ENCODE measurements around the gene STK38.
"Not testable (repeated sequence)": the region's sequence is repeated elsewhere in the genome, so short reads cannot be mapped to it uniquely, and the experiment has no call there.

The STK38 gene

GRCh38 chr6:36469148-36469661 lies 78.1 kb downstream of the STK38 start:
- no peaks in the 10 kb centered on the region for H3K27me3 ChIP-seq (ENCODE audit: control insufficient read depth in 2 of 2, insufficient read depth in 2 of 2, low read length in 2 of 2)
- H3K4me1 ChIP-seq (ENCODE audit: control insufficient read depth in 2 of 2, insufficient read depth in 2 of 2, low read length in 2 of 2) = no peaks in the 10 kb centered on the region
- H3K36me3 ChIP-seq (ENCODE audit: control insufficient read depth in 2 of 2, insufficient read depth in 2 of 2, low read length in 2 of 2) = peaks cover 2 to 11% of the 10 kb centered on the region in 2 donors
- H3K9ac ChIP-seq (ENCODE audit: low read depth in 1 of 2, low read length in 2 of 2) = no peak overlapping the region
- H3K9me3 ChIP-seq (ENCODE audit: control insufficient read depth in 2 of 2, low read length in 2 of 2) = no peaks in the 10 kb centered on the region
- H3K27ac ChIP-seq (ENCODE audit: low read depth in 2 of 2, low read length in 2 of 2) = no peak overlapping the region
- no peak overlapping the region for H3K4me3 ChIP-seq (ENCODE audit: low read length in 2 of 2)

GRCh38 chr6:36467625-36468024 lies 79.7 kb downstream of the STK38 start:
- Histone ChIP-seq H3K9ac (ENCODE audit: low read depth in 1 of 2, low read length in 2 of 2) (no peak overlapping the region), H3K4me3 (ENCODE audit: low read length in 2 of 2) (no peak overlapping the region), H3K9me3 (ENCODE audit: control insufficient read depth in 2 of 2, low read length in 2 of 2) (no peaks in the 10 kb centered on the region), H3K4me1 (ENCODE audit: control insufficient read depth in 2 of 2, insufficient read depth in 2 of 2, low read length in 2 of 2) (no peaks in the 10 kb centered on the region), H3K27me3 (ENCODE audit: control insufficient read depth in 2 of 2, insufficient read depth in 2 of 2, low read length in 2 of 2) (no peaks in the 10 kb centered on the region), H3K36me3 (ENCODE audit: control insufficient read depth in 2 of 2, insufficient read depth in 2 of 2, low read length in 2 of 2) (peaks cover 2 to 11% of the 10 kb centered on the region in 2 donors), H3K27ac (ENCODE audit: low read depth in 2 of 2, low read length in 2 of 2) (no peak overlapping the region)

GRCh38 chr6:36464233-36464632 lies 83.0 kb downstream of the STK38 start:
- Histone ChIP-seq H3K9ac (ENCODE audit: low read depth in 1 of 2, low read length in 2 of 2) (no peak overlapping the region), H3K9me3 (ENCODE audit: control insufficient read depth in 2 of 2, low read length in 2 of 2) (no peaks in the 10 kb centered on the region), H3K27me3 (ENCODE audit: control insufficient read depth in 2 of 2, insufficient read depth in 2 of 2, low read length in 2 of 2) (no peaks in the 10 kb centered on the region), H3K27ac (ENCODE audit: low read depth in 2 of 2, low read length in 2 of 2) (no peak overlapping the region), H3K4me3 (ENCODE audit: low read length in 2 of 2) (no peak overlapping the region), H3K36me3 (ENCODE audit: control insufficient read depth in 2 of 2, insufficient read depth in 2 of 2, low read length in 2 of 2) (no peaks in the 10 kb centered on the region), H3K4me1 (ENCODE audit: control insufficient read depth in 2 of 2, insufficient read depth in 2 of 2, low read length in 2 of 2) (no peaks in the 10 kb centered on the region)

- Histone ChIP-seq H3K4me1 (ENCODE audit: control insufficient read depth in 2 of 2, insufficient read depth in 2 of 2, low read length in 2 of 2) (no peaks in the 10 kb centered on the region), H3K27me3 (ENCODE audit: control insufficient read depth in 2 of 2, insufficient read depth in 2 of 2, low read length in 2 of 2) (no peaks in the 10 kb centered on the region), H3K9ac (ENCODE audit: low read depth in 1 of 2, low read length in 2 of 2) (no peak overlapping the region), H3K36me3 (ENCODE audit: control insufficient read depth in 2 of 2, insufficient read depth in 2 of 2, low read length in 2 of 2) (no peaks in the 10 kb centered on the region), H3K27ac (ENCODE audit: low read depth in 2 of 2, low read length in 2 of 2) (no peak overlapping the region), H3K9me3 (ENCODE audit: control insufficient read depth in 2 of 2, low read length in 2 of 2) (no peaks in the 10 kb centered on the region), H3K4me3 (ENCODE audit: low read length in 2 of 2) (no peak overlapping the region)
Measured at GRCh38 chr6:36463676-36464075, 83.6 kb downstream of the STK38 start.

- H3K4me1 ChIP-seq (ENCODE audit: control insufficient read depth in 2 of 2, insufficient read depth in 2 of 2, low read length in 2 of 2) = no peaks in the 10 kb centered on the region
- no peak overlapping the region for H3K4me3 ChIP-seq (ENCODE audit: low read length in 2 of 2)
- H3K36me3 ChIP-seq (ENCODE audit: control insufficient read depth in 2 of 2, insufficient read depth in 2 of 2, low read length in 2 of 2) = no peaks in the 10 kb centered on the region
- no peak overlapping the region for H3K27ac ChIP-seq (ENCODE audit: low read depth in 2 of 2, low read length in 2 of 2)
- no peak overlapping the region for H3K9ac ChIP-seq (ENCODE audit: low read depth in 1 of 2, low read length in 2 of 2)
- H3K9me3 ChIP-seq (ENCODE audit: control insufficient read depth in 2 of 2, low read length in 2 of 2) = no peaks in the 10 kb centered on the region
- no peaks in the 10 kb centered on the region for H3K27me3 ChIP-seq (ENCODE audit: control insufficient read depth in 2 of 2, insufficient read depth in 2 of 2, low read length in 2 of 2)
Measured at GRCh38 chr6:36461646-36462045, 85.6 kb downstream of the STK38 start.

- H3K27me3 ChIP-seq (ENCODE audit: control insufficient read depth in 2 of 2, insufficient read depth in 2 of 2, low read length in 2 of 2) = no peaks in the 10 kb centered on the region
- H3K36me3 ChIP-seq (ENCODE audit: control insufficient read depth in 2 of 2, insufficient read depth in 2 of 2, low read length in 2 of 2) = no peaks in the 10 kb centered on the region
- H3K4me1 ChIP-seq (ENCODE audit: control insufficient read depth in 2 of 2, insufficient read depth in 2 of 2, low read length in 2 of 2) = no peaks in the 10 kb centered on the region
- H3K4me3 ChIP-seq (ENCODE audit: low read length in 2 of 2) = no peak overlapping the region
- no peaks in the 10 kb centered on the region for H3K9me3 ChIP-seq (ENCODE audit: control insufficient read depth in 2 of 2, low read length in 2 of 2)
- no peak overlapping the region for H3K27ac ChIP-seq (ENCODE audit: low read depth in 2 of 2, low read length in 2 of 2)
- H3K9ac ChIP-seq (ENCODE audit: low read depth in 1 of 2, low read length in 2 of 2) = no peak overlapping the region
Measured at GRCh38 chr6:36460916-36461315, 86.4 kb downstream of the STK38 start.

- Histone ChIP-seq H3K9ac (ENCODE audit: low read depth in 1 of 2, low read length in 2 of 2) (no peak overlapping the region), H3K36me3 (ENCODE audit: control insufficient read depth in 2 of 2, insufficient read depth in 2 of 2, low read length in 2 of 2) (peaks cover 0 to 2% of the 10 kb centered on the region in 2 donors), H3K4me3 (ENCODE audit: low read length in 2 of 2) (no peak overlapping the region), H3K4me1 (ENCODE audit: control insufficient read depth in 2 of 2, insufficient read depth in 2 of 2, low read length in 2 of 2) (no peaks in the 10 kb centered on the region), H3K9me3 (ENCODE audit: control insufficient read depth in 2 of 2, low read length in 2 of 2) (no peaks in the 10 kb centered on the region), H3K27me3 (ENCODE audit: control insufficient read depth in 2 of 2, insufficient read depth in 2 of 2, low read length in 2 of 2) (no peaks in the 10 kb centered on the region), H3K27ac (ENCODE audit: low read depth in 2 of 2, low read length in 2 of 2) (no peak overlapping the region)
Measured at GRCh38 chr6:36459501-36459900, 87.8 kb downstream of the STK38 start.

GRCh38 chr6:36455486-36456027 lies 91.7 kb downstream of the STK38 start:
- Histone ChIP-seq H3K9ac (ENCODE audit: low read depth in 1 of 2, low read length in 2 of 2) (no peak overlapping the region), H3K4me3 (ENCODE audit: low read length in 2 of 2) (no peak overlapping the region), H3K9me3 (ENCODE audit: control insufficient read depth in 2 of 2, low read length in 2 of 2) (no peaks in the 10 kb centered on the region), H3K4me1 (ENCODE audit: control insufficient read depth in 2 of 2, insufficient read depth in 2 of 2, low read length in 2 of 2) (no peaks in the 10 kb centered on the region), H3K36me3 (ENCODE audit: control insufficient read depth in 2 of 2, insufficient read depth in 2 of 2, low read length in 2 of 2) (peaks cover 0 to 2% of the 10 kb centered on the region in 2 donors), H3K27ac (ENCODE audit: low read depth in 2 of 2, low read length in 2 of 2) (no peak overlapping the region), H3K27me3 (ENCODE audit: control insufficient read depth in 2 of 2, insufficient read depth in 2 of 2, low read length in 2 of 2) (no peaks in the 10 kb centered on the region)

- not testable (repeated sequence) for H3K4me1 ChIP-seq (ENCODE audit: control insufficient read depth in 2 of 2, insufficient read depth in 2 of 2, low read length in 2 of 2); H3K27ac ChIP-seq (ENCODE audit: low read depth in 2 of 2, low read length in 2 of 2); H3K36me3 ChIP-seq (ENCODE audit: control insufficient read depth in 2 of 2, insufficient read depth in 2 of 2, low read length in 2 of 2); H3K9ac ChIP-seq (ENCODE audit: low read depth in 1 of 2, low read length in 2 of 2); H3K9me3 ChIP-seq (ENCODE audit: control insufficient read depth in 2 of 2, low read length in 2 of 2); H3K4me3 ChIP-seq (ENCODE audit: low read length in 2 of 2); H3K27me3 ChIP-seq (ENCODE audit: control insufficient read depth in 2 of 2, insufficient read depth in 2 of 2, low read length in 2 of 2)
Measured at GRCh38 chr6:36452897-36453296, 94.4 kb downstream of the STK38 start.

GRCh38 chr6:36449173-36449572 lies 98.1 kb downstream of the STK38 start:
- not testable (repeated sequence) for H3K4me1 ChIP-seq (ENCODE audit: control insufficient read depth in 2 of 2, insufficient read depth in 2 of 2, low read length in 2 of 2); H3K9ac ChIP-seq (ENCODE audit: low read depth in 1 of 2, low read length in 2 of 2); H3K36me3 ChIP-seq (ENCODE audit: control insufficient read depth in 2 of 2, insufficient read depth in 2 of 2, low read length in 2 of 2); H3K27ac ChIP-seq (ENCODE audit: low read depth in 2 of 2, low read length in 2 of 2); H3K27me3 ChIP-seq (ENCODE audit: control insufficient read depth in 2 of 2, insufficient read depth in 2 of 2, low read length in 2 of 2); H3K9me3 ChIP-seq (ENCODE audit: control insufficient read depth in 2 of 2, low read length in 2 of 2); H3K4me3 ChIP-seq (ENCODE audit: low read length in 2 of 2)

GRCh38 chr6:36445621-36446020 lies 101.7 kb downstream of the STK38 start:
- no peak overlapping the region for H3K9ac ChIP-seq (ENCODE audit: low read depth in 1 of 2, low read length in 2 of 2)
- no peaks in the 10 kb centered on the region for H3K27me3 ChIP-seq (ENCODE audit: control insufficient read depth in 2 of 2, insufficient read depth in 2 of 2, low read length in 2 of 2)
- H3K4me1 ChIP-seq (ENCODE audit: control insufficient read depth in 2 of 2, insufficient read depth in 2 of 2, low read length in 2 of 2) = peaks cover 13 to 23% of the 10 kb centered on the region in 2 donors
- H3K9me3 ChIP-seq (ENCODE audit: control insufficient read depth in 2 of 2, low read length in 2 of 2) = no peaks in the 10 kb centered on the region
- H3K4me3 ChIP-seq (ENCODE audit: low read length in 2 of 2) = no peak overlapping the region
- peaks cover 0 to 4% of the 10 kb centered on the region in 2 donors for H3K36me3 ChIP-seq (ENCODE audit: control insufficient read depth in 2 of 2, insufficient read depth in 2 of 2, low read length in 2 of 2)
- no peak overlapping the region for H3K27ac ChIP-seq (ENCODE audit: low read depth in 2 of 2, low read length in 2 of 2)
